ENCODE results near the gene LRGUK. TPM values are rescaled to one million over a fixed set of nuclear protein-coding genes. Genes with fewer than 3 reads are reported as not detected.
"Not testable (repeated sequence)": the region's sequence is repeated elsewhere in the genome, so short reads cannot be mapped to it uniquely, and the experiment has no call there.

The LRGUK gene
- total RNA-seq, 1 donor from 2014 or later = 0.06 TPM

DNA sequence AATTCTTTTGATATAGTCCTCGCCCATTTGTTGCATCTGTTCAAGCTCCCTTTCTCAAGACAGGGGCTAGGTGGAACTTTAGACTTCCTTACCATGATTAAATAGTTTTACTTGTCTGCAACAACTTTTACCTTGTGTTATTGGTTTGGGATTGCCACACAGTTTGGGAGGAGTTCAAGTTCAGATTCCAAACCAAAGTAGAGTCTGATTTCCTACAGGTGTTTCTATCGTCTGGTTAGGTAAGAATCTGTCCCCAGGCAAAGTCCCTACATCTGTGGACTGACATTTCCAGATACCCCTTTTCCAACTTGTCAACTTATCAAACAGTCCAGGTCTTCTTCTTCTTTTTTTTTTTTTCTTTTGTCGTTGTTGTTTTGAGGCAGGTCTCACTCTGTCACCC, 93.1 kb downstream of the LRGUK start:
- DNase-seq (ENCODE audit: low read depth) = no peak
- no peak overlapping the region for H3K4me3 ChIP-seq (ENCODE audit: low read depth, low read length)
- no peak for TF ChIP-seq CTCF (conservative IDR thresholded peaks at IDR 0.05; ENCODE audit: low read depth, low read length)

- not testable (repeated sequence) for H3K4me3 ChIP-seq (ENCODE audit: low read depth, low read length); DNase-seq (ENCODE audit: low read depth)
These were observed 104.2 kb downstream of the LRGUK start for GRCh38 chr7:134231296-134231695.

DNA sequence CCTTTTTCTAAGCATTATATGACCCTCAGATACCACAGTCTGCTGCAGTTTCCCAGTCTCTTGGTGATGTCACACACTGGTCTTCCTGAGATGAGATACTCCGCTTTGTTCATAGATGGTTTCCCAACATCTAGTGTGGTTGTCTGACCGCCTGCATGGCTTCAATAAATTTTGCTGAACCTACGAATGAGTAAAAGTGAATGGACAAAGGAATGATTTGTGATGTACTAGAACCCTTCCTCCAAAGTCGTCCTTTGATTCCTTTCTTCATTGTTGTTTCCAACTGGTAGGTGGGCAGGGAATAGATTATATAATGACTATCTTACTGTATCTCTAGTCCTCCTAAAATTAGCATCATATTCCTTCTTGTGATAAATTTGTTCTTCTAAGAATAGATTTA, 107.1 kb downstream of the LRGUK start:
- DNase-seq (ENCODE audit: low read depth) = no peak
- no peak overlapping the region for H3K4me3 ChIP-seq (ENCODE audit: low read depth, low read length)
- TF ChIP-seq CTCF (conservative IDR thresholded peaks at IDR 0.05; ENCODE audit: low read depth, low read length) = no peak

- H3K4me3 ChIP-seq (ENCODE audit: low read depth, low read length) = no peak overlapping the region
- DNase-seq (ENCODE audit: low read depth) = no peak
- TF ChIP-seq CTCF (conservative IDR thresholded peaks at IDR 0.05; ENCODE audit: low read depth, low read length) = no peak
These were observed 118.1 kb downstream of the LRGUK start for GRCh38 chr7:134245253-134245652.

GRCh38 chr7:134246347-134246746, 119.2 kb downstream of the LRGUK start:
- no peak overlapping the region for H3K4me3 ChIP-seq (ENCODE audit: low read depth, low read length)
- no peak for TF ChIP-seq CTCF (conservative IDR thresholded peaks at IDR 0.05; ENCODE audit: low read depth, low read length)
- no peak for DNase-seq (ENCODE audit: low read depth)

DNA sequence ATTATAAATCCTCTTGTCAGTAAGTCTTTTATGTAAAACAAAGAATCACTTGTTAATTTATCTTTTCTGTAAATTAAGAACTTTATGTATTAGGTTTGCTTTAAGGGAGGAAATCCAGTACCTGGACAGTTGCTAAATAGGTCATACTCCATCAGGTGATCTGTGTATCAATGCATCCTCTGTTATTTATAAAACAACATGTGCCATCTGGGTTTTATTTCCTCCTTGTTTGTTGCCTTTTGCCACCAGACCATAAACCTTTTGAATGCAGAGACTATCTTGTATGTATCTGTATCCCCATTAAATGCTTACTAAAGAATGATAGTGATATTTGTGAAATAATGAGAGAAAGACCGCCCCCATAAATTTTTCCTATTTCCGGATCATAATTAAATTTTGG, 119.6 kb downstream of the LRGUK start:
- no peak for DNase-seq (ENCODE audit: low read depth)
- H3K4me3 ChIP-seq (ENCODE audit: low read depth, low read length) = no peak overlapping the region
- TF ChIP-seq CTCF (conservative IDR thresholded peaks at IDR 0.05; ENCODE audit: low read depth, low read length) = no peak

DNA sequence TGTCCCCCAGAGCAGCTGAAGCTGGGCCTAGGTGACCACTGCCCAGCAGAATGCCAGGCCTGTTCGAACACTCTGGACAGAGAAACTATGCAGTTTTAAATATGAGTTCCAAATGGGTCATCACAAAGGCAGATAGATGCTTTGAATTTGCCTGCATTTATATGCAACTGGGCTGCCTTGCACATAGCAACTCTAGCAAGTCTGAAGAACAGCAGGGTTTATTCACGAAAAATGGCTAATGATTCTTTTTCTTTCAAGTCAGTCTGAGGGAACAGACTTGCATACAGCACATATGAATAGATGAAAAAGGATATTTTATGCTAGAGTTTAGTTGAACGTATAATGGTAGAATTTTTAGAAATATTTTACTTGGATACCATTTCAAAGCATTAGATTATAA, 121.1 kb downstream of the LRGUK start:
- DNase-seq (ENCODE audit: low read depth) = no peak
- no peak overlapping the region for H3K4me3 ChIP-seq (ENCODE audit: low read depth, low read length)
- TF ChIP-seq CTCF (conservative IDR thresholded peaks at IDR 0.05; ENCODE audit: low read depth, low read length) = no peak

DNA sequence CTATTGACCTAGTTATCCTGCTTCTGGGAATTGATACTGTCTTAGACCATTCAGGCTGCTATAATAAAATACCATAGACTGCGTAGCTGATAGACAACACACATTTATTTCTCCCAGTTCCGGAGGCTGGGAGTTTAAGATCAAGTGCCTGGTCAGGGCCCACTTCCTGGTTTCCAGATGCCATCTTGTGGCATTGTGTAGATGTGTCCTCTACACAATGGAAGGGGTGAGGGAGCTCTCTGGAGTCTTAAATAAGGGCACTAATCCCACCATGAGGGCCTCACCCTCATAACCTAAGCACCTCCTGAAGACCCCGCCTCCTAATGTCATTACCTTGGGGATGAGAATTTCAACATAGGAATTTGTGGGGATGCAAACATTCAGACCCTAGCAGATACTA, 127.2 kb downstream of the LRGUK start:
- TF ChIP-seq CTCF (conservative IDR thresholded peaks at IDR 0.05; ENCODE audit: low read depth, low read length) = peak; percentile 56
- no peak for DNase-seq (ENCODE audit: low read depth)
- no peak overlapping the region for H3K4me3 ChIP-seq (ENCODE audit: low read depth, low read length)
